Mesenteric fat pad (tissue), 1 donor: ENCODE data around the gene RIPPLY3. TPM values are rescaled to one million over a fixed set of nuclear protein-coding genes. Genes with fewer than 3 reads are reported as not detected.

Source experiments
- DNase-seq: peaks from one replicate; pipeline ENCODE4 v3.0.0-alpha.2; 2020; ENCODE audit warnings: low spot score
- total RNA-seq: library from RNA; stranded (reverse); fragmentation: NEBNext Ultra II Directional; extraction: Animal tissue kit (Norgen Biotek cat#: 25700); gene quantifications from one replicate; pipeline ENCODE4 v1.2.1, GENCODE V29; 2021
- donor health status: DM: yes; HTN: yes; CAD: no.

Gene RIPPLY3
- total RNA-seq, 1 donor from 2014 or later, result not detected

- DNase-seq, result no peak
These were observed 52.7 kb downstream of the RIPPLY3 start for GRCh38 chr21:37059181-37059580.

DNA sequence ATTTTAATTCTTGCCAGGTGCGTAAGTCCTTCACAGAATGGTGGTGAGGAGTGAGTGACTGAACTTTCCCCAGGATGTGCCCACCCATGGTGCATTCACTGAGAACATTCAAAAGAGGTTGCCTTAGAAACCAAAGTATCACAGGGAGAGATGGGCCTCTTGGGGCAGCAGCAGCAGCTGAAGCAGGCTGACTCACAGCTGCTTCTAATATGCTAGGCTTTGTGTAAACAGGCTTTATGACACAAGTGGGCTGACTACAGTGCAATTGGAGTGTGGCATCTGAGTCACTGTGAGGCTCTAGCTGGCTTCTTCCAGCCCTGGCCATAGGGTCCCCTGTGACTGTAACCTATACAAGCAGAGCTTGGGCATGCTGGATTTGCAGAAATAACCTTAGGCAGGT lies 53.8 kb downstream of the RIPPLY3 start:
- DNase-seq, result no peak

DNA sequence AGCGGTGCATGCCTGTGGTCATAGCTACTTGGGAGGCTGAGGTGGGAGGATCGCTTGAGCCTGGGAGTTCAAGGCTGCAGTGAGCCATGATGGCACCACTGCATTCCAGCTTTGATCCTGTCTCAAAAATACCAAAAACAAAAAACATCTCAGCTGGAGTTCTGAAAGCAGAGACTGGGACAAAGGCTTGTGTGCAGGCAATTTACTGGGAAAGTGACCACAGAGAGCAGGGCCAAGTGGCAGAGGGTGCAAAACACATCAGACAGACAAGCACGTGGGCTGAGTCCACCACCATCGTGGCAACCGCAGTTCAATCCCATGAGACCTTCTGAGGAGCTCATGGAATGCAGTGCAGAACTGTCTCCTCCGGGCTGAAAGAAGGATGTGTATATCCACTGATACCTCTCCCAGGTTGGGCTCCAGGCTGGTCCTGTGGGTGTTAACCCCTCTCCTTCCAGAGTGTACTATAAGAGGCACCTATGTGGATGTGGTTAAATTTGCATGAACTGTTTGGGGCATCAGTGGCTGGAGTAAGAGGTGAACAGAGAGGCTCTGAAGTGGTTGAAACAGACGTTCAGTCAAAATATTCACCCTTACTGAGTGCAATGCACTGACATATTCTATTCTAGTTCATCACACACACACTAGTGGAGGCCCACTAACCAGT lies 55.6 kb downstream of the RIPPLY3 start:
- no peak for DNase-seq

- DNase-seq, result no peak
These were observed 56.1 kb downstream of the RIPPLY3 start for GRCh38 chr21:37062593-37062935.

DNA sequence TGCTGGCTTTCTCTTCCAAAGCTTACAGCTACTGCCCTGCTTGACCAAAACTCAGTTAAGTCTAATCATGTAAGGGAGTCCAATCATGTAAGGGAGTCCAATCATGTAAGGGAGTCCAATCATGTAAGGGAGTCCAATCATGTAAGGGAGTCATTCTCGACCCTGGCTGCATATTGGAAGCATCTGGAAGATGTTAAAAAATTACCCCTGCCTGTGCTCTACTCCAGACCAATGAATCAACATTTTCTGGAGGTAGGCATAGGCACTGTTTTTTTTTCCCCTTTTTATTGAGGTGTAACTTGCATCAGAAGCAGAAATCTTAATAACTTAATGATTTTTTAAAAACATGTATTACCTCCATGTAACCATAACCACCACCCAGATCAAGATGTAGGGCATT lies 56.9 kb downstream of the RIPPLY3 start:
- DNase-seq, result no peak

- no peak for DNase-seq
These were observed 58.3 kb downstream of the RIPPLY3 start for GRCh38 chr21:37064841-37065240.

DNA sequence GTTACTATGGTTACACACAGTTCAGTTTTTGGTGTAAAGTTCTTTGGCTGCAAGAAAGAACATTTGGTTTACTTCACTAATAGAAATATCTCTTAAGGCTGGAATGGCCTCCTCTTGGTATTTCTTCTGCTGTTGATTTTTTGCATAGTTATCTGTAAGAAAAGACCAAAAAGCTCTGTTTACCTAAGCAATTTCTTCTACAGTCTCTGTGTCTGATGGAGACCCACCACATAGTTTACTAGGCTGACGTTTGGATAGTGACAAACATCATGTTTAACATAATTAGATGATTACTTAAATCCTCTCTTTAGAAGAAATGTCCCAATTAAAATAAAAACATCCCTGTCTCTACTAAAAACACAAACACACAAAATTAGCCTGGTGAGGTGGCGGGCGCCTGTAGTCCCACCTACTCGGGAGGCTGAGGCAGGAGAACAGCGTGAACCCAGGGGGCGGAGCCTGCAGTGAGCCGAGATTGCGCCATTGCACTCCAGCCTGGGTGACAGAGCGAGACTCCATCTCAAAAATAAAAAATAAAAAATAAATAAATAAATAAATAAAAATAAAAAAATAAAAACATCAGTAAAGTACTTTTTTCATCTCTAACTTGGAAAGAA lies 59.2 kb downstream of the RIPPLY3 start:
- DNase-seq, result no peak

Other genes starting within 250 kb of the RIPPLY3 start
- 18.8 TPM for gene HLCS, start 40.0 kb upstream of the RIPPLY3 start, total RNA-seq
- 31.3 TPM for gene PIGP, start 66.4 kb downstream of the RIPPLY3 start, total RNA-seq
- gene TTC3, start 66.6 kb downstream of the RIPPLY3 start, total RNA-seq, result 141 TPM